ENCODE results near the gene KCNJ3. TPM values are rescaled to one million over a fixed set of nuclear protein-coding genes. Genes with fewer than 3 reads are reported as not detected.

Gene KCNJ3
- total and polyA plus RNA-seq, 9 of the 15 experiments (the other 6 are each of a cell fraction or from before 2014, with no cell fraction given), result not detected

- TF ChIP-seq SIX5 (IDR thresholded peaks at IDR 0.05; ENCODE audit: borderline replicate concordance in 1 of 2, insufficient read depth in 1 of 2, low read depth in 1 of 2, low read length in 2 of 2), result no peak
Measured at GRCh38 chr2:154720651-154721050, 22.2 kb downstream of the KCNJ3 start (continued).

DNA sequence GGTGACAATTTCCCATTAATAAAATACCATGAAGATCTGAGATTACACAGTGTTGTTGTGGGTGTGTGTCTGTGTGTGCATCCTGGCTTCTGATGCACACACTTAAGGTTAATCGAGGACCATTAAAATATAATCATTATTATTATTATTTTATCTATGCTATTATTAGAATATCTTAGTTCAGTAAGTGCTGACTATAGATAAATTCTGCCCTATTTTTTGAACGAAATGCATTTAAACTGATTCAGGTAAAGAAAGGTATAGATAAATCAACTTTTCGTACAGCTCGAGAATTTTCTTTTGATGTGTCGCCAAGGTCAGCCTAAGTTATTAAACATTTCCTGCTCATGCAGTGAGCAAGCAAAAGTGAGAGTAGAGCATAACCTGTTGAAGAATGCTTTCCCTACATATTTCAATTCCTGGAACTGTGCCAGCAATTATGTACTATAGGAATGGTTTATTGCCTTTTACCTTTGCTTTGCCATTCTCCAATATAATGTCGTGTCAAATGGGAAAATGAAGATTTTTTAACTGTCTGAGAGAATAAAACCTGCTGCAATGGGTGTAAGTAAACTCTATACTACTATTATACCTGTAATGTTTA is 25.8 kb downstream of the KCNJ3 start:
- in situ Hi-C loops (cut with MboI), result no loop called here
- Histone ChIP-seq H3K9me3 (replicated peaks; ENCODE audit: control insufficient read depth, insufficient read depth, low read depth, low read length) (no peaks in the 10 kb centered on the region), H3K36me3 (ENCODE audit: control insufficient read depth, insufficient read depth, low read length) (no peaks in the 10 kb centered on the region), H3K4me1 (replicated peaks in 1 of 2; ENCODE audit: control insufficient read depth in 2 of 2, insufficient read depth in 2 of 2, low read length in 2 of 2) (no peaks in the 10 kb centered on the region), H3K27me3 (ENCODE audit: control insufficient read depth in 2 of 2, insufficient read depth in 2 of 2, low read length in 2 of 2) (no peaks in the 10 kb centered on the region), H4K20me1 (replicated peaks; ENCODE audit: control insufficient read depth, insufficient read depth, low read length) (no peaks in the 10 kb centered on the region), H2AFZ (ENCODE audit: low read depth, low read length) (no peak overlapping the region), H3K27ac (ENCODE audit: extremely low read depth, low read depth, low read length) (no peak overlapping the region), H3K4me3 (no peak overlapping the region), H3K9me1 (ENCODE audit: control insufficient read depth, insufficient read depth, low read length) (no peaks in the 10 kb centered on the region), H3K9ac (ENCODE audit: insufficient read depth in 1 of 2, low read depth in 2 of 2, low read length in 2 of 2) (no peak overlapping the region), H3K4me2 (ENCODE audit: insufficient read depth, low read length) (no peak overlapping the region), H3K79me2 (ENCODE audit: control insufficient read depth, insufficient read depth, low read length) (no peaks in the 10 kb centered on the region)
- ChIA-PET POLR2A (no interaction called here), CTCF (ENCODE audit: low intra/inter-chr PET ratio) (no interaction called here)
- no TSS peak for BruUV-seq (replicated peaks)
- intact Hi-C loops (cut with micrococcal nuclease), result no loop called here
- TF ChIP-seq, protein P1, sequence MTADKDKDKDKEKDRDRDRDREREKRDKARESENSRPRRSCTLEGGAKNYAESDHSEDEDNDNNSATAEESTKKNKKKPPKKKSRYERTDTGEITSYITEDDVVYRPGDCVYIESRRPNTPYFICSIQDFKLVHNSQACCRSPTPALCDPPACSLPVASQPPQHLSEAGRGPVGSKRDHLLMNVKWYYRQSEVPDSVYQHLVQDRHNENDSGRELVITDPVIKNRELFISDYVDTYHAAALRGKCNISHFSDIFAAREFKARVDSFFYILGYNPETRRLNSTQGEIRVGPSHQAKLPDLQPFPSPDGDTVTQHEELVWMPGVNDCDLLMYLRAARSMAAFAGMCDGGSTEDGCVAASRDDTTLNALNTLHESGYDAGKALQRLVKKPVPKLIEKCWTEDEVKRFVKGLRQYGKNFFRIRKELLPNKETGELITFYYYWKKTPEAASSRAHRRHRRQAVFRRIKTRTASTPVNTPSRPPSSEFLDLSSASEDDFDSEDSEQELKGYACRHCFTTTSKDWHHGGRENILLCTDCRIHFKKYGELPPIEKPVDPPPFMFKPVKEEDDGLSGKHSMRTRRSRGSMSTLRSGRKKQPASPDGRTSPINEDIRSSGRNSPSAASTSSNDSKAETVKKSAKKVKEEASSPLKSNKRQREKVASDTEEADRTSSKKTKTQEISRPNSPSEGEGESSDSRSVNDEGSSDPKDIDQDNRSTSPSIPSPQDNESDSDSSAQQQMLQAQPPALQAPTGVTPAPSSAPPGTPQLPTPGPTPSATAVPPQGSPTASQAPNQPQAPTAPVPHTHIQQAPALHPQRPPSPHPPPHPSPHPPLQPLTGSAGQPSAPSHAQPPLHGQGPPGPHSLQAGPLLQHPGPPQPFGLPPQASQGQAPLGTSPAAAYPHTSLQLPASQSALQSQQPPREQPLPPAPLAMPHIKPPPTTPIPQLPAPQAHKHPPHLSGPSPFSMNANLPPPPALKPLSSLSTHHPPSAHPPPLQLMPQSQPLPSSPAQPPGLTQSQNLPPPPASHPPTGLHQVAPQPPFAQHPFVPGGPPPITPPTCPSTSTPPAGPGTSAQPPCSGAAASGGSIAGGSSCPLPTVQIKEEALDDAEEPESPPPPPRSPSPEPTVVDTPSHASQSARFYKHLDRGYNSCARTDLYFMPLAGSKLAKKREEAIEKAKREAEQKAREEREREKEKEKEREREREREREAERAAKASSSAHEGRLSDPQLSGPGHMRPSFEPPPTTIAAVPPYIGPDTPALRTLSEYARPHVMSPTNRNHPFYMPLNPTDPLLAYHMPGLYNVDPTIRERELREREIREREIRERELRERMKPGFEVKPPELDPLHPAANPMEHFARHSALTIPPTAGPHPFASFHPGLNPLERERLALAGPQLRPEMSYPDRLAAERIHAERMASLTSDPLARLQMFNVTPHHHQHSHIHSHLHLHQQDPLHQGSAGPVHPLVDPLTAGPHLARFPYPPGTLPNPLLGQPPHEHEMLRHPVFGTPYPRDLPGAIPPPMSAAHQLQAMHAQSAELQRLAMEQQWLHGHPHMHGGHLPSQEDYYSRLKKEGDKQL (CRISPR knock-in tag; IDR thresholded peaks at IDR 0.05; ENCODE audit: borderline replicate concordance), result no peak
- TF ChIP-seq NFIX (CRISPR knock-in tag; IDR thresholded peaks at IDR 0.05; ENCODE audit: low read depth) (0 out of 2 replicates have a peak, but pooled peaks have one; percentile 19), NFIC (IDR thresholded peaks at IDR 0.05) (peak; percentile 75), MAFK (IDR thresholded peaks at IDR 0.05; ENCODE audit: low read length) (no peak), U2AF1 (optimal IDR thresholded peaks at IDR 0.05; ENCODE audit: low read depth, low read length) (no peak), CBX1 (IDR thresholded peaks at IDR 0.05; ENCODE audit: low read depth) (no peak), CBX3 (IDR thresholded peaks at IDR 0.05; ENCODE audit: borderline replicate concordance in 1 of 2, low read length in 2 of 2) (no peak), ZNF316 (IDR thresholded peaks at IDR 0.05) (peak; percentile 13; the same call in 1 of the 2 replicates), NCOR1 (IDR thresholded peaks at IDR 0.05) (no peak), ZNF764 (CRISPR knock-in tag; IDR thresholded peaks at IDR 0.05; ENCODE audit: low read depth) (no peak)
- TF ChIP-seq, protein P2, sequence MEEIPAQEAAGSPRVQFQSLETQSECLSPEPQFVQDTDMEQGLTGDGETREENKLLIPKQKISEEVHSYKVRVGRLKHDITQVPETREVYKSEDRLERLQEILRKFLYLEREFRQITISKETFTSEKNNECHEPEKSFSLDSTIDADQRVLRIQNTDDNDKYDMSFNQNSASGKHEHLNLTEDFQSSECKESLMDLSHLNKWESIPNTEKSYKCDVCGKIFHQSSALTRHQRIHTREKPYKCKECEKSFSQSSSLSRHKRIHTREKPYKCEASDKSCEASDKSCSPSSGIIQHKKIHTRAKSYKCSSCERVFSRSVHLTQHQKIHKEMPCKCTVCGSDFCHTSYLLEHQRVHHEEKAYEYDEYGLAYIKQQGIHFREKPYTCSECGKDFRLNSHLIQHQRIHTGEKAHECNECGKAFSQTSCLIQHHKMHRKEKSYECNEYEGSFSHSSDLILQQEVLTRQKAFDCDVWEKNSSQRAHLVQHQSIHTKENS (CRISPR knock-in tag; IDR thresholded peaks at IDR 0.05), result no peak
- ATAC-seq (no peak), FAIRE-seq (no peak), DNase-seq (ENCODE audit: extremely low read depth in 1 of 4, low spot score in 3 of 4) (peak in 2 of 4 experiments; percentile 13 to 14)
- WGBS (ENCODE audit: insufficient coverage, low coverage, missing lambda C conversion rate), result 0% methylated on average over 6 of the region's 6 CpGs
